ENCODE results near the gene RNF4.
"Not testable (repeated sequence)": the region's sequence is repeated elsewhere in the genome, so short reads cannot be mapped to it uniquely, and the experiment has no call there.

Gene RNF4

GRCh38 chr4:2468456-2469191 is at the start of gene RNF4:
TSS of gene RNF4 (plus strand) at chr4:2469106. CDS start at chr4:2490494, 21,388 bp downstream.
- in situ Hi-C loops (cut with MboI; ENCODE audit: low sequenced_read_pairs), result no loop called here

GRCh38 chr4:2419814-2420213 is 49.1 kb upstream of the RNF4 start:
- in situ Hi-C loops (cut with MboI; ENCODE audit: low sequenced_read_pairs), result no loop called here

GRCh38 chr4:2421928-2422327 is 47.0 kb upstream of the RNF4 start:
- in situ Hi-C loops (cut with MboI; ENCODE audit: low sequenced_read_pairs), result no loop called here

GRCh38 chr4:2423066-2423465 is 45.8 kb upstream of the RNF4 start:
- in situ Hi-C loops (cut with MboI; ENCODE audit: low sequenced_read_pairs), result no loop called here

- in situ Hi-C loops (cut with MboI; ENCODE audit: low sequenced_read_pairs), result no loop called here
These were observed 45.2 kb upstream of the RNF4 start for GRCh38 chr4:2423695-2424094.

GRCh38 chr4:2424581-2424980 is 44.3 kb upstream of the RNF4 start:
- in situ Hi-C loops (cut with MboI; ENCODE audit: low sequenced_read_pairs), result no loop called here

GRCh38 chr4:2425386-2426068 is 43.4 kb upstream of the RNF4 start:
- in situ Hi-C loops (cut with MboI; ENCODE audit: low sequenced_read_pairs), result no loop called here

GRCh38 chr4:2426069-2426397 is 42.9 kb upstream of the RNF4 start:
- in situ Hi-C loops (cut with MboI; ENCODE audit: low sequenced_read_pairs), result no loop called here

- in situ Hi-C loops (cut with MboI; ENCODE audit: low sequenced_read_pairs), result no loop called here
These were observed 42.1 kb upstream of the RNF4 start for GRCh38 chr4:2426711-2427275.

- in situ Hi-C loops (cut with MboI; ENCODE audit: low sequenced_read_pairs), result no loop called here
These were observed 41.2 kb upstream of the RNF4 start for GRCh38 chr4:2427383-2428334.

- in situ Hi-C loops (cut with MboI; ENCODE audit: low sequenced_read_pairs), result no loop called here
These were observed 40.3 kb upstream of the RNF4 start for GRCh38 chr4:2428496-2429213.

GRCh38 chr4:2429945-2430757 is 38.8 kb upstream of the RNF4 start:
- in situ Hi-C loops (cut with MboI; ENCODE audit: low sequenced_read_pairs), result not testable (repeated sequence)

- in situ Hi-C loops (cut with MboI; ENCODE audit: low sequenced_read_pairs), result no loop called here
These were observed 36.9 kb upstream of the RNF4 start for GRCh38 chr4:2432004-2432403.

- in situ Hi-C loops (cut with MboI; ENCODE audit: low sequenced_read_pairs), result no loop called here
These were observed 35.8 kb upstream of the RNF4 start for GRCh38 chr4:2432991-2433530.

GRCh38 chr4:2433609-2434350 is 35.1 kb upstream of the RNF4 start:
- in situ Hi-C loops (cut with MboI; ENCODE audit: low sequenced_read_pairs), result no loop called here

- in situ Hi-C loops (cut with MboI; ENCODE audit: low sequenced_read_pairs), result no loop called here
These were observed 34.5 kb upstream of the RNF4 start for GRCh38 chr4:2434420-2434819.

- in situ Hi-C loops (cut with MboI; ENCODE audit: low sequenced_read_pairs), result no loop called here
These were observed 32.6 kb upstream of the RNF4 start for GRCh38 chr4:2436301-2436700.

GRCh38 chr4:2436761-2437474 is 32.0 kb upstream of the RNF4 start:
- in situ Hi-C loops (cut with MboI; ENCODE audit: low sequenced_read_pairs), result no loop called here
